ENCODE results near the gene BBLN.

Gene BBLN

GRCh38 chr9:128211186-128211980 lies 51.3 kb downstream of the BBLN start:
- no peak for DNase-seq (ENCODE audit: low read depth in 2 of 2, low spot score in 1 of 2)

- no peak for DNase-seq (ENCODE audit: low read depth in 2 of 2, low spot score in 1 of 2)
Measured at GRCh38 chr9:128211981-128212281, 51.9 kb downstream of the BBLN start.

Data from stimulated activated CD8-positive, alpha-beta memory T cell treated with anti-CD3 and anti-CD28 coated beads, Interleukin-4, amount 100 ng/mL, for 1 hour (primary cell).